Gastroesophageal sphincter (tissue), 3 donors: ENCODE data around the gene CDH24.

Source experiments
- POLR2AphosphoS5 ChIP-seq: sonication (generic); formaldehyde crosslinking; IDR thresholded peaks from one replicate; pipeline ENCODE4 v1.6.1; 2017; ENCODE audit warnings: antibody characterized with exemption
- TF ChIP-seq, protein P1 (sequence below), 4 experiments: fragments of 200-600 bp in 2 of 4; fragments of 450-650 bp in 2 of 4; sonication (generic) in 1 of 4; IDR thresholded peaks; one replicate each; pipeline ENCODE4 v1.5.1; 2017 to 2019; ENCODE audit warnings: antibody characterized with exemption in 4 of 4, mild to moderate bottlenecking in 2 of 4, moderate library complexity in 2 of 4

DNA sequence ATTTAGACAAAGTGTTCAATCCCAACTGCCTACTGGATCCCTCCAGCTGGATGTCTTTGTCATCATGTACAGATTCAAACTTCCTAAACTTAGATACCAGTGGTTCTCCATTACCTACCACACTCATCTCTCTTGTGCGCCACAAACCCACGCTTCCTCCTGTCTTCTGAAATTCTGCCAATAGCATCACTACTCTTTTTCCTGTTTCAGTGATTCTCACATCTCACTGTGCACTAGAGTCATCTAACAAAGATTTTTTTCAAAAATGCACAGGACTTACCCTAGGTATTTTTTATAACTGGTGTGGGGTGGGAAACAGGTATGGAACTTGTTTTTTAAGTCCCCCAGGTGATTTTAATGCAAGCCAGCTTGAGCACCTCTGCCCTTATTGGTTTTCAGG lies 28.5 kb downstream of the CDH24 start:
- TF ChIP-seq, protein P1, sequence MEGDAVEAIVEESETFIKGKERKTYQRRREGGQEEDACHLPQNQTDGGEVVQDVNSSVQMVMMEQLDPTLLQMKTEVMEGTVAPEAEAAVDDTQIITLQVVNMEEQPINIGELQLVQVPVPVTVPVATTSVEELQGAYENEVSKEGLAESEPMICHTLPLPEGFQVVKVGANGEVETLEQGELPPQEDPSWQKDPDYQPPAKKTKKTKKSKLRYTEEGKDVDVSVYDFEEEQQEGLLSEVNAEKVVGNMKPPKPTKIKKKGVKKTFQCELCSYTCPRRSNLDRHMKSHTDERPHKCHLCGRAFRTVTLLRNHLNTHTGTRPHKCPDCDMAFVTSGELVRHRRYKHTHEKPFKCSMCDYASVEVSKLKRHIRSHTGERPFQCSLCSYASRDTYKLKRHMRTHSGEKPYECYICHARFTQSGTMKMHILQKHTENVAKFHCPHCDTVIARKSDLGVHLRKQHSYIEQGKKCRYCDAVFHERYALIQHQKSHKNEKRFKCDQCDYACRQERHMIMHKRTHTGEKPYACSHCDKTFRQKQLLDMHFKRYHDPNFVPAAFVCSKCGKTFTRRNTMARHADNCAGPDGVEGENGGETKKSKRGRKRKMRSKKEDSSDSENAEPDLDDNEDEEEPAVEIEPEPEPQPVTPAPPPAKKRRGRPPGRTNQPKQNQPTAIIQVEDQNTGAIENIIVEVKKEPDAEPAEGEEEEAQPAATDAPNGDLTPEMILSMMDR (IDR thresholded peaks at IDR 0.05): no peak
- no peak for TF ChIP-seq POLR2AphosphoS5
